Measurements from ENCODE around the gene OPA3. TPM values are rescaled to one million over a fixed set of nuclear protein-coding genes. Genes with fewer than 3 reads are reported as not detected.

OPA3 gene
- total and polyA plus RNA-seq, 12 donors = 10.2 to 27.9 (median 23.5) TPM

- H3K27me3 ChIP-seq = peaks cover 0 to 20% (median 15%) of the 10 kb centered on the region in 7 donors
- no peaks in the 10 kb centered on the region for H3K9me3 ChIP-seq
- no peak for TF ChIP-seq CTCF (IDR thresholded peaks at IDR 0.05)
- H3K36me3 ChIP-seq = peaks cover 0 to 39% (median 0%) of the 10 kb centered on the region in 9 donors
- H3K4me1 ChIP-seq = peaks cover 0 to 35% (median 18%) of the 10 kb centered on the region in 9 donors
- WGBS, 2 donors = 67 to 76% methylated on average over 4 of the region's 4 CpGs
- H3K4me3 ChIP-seq = no peak overlapping the region
- intact Hi-C loops (cut with DNase I) = loop anchor here in 3 of 10 donors (10.0 kb wide), 1 partner anchor 57 kb away; no protein-coding TSS in a partner anchor
- peak overlapping the region in 5 of 10 donors; percentile 4 to 69 (median 7) for H3K27ac ChIP-seq
- DNase-seq (no peak), ATAC-seq (no peak)
These were observed 3.3 kb upstream of the OPA3 start for GRCh38 chr19:45587873-45588272.

GRCh38 chr19:45585158-45585577 is 566 bp upstream of the OPA3 start:
- Histone ChIP-seq H3K27me3 (peaks cover 0 to under 1% (median 0%) of the 10 kb centered on the region in 7 donors), H3K27ac (peak overlapping the region; percentile 84 to 99 (median 96)), H3K9me3 (no peaks in the 10 kb centered on the region), H3K4me1 (peaks cover 0 to 21% (median 15%) of the 10 kb centered on the region in 9 donors), H3K36me3 (peaks cover 0 to 24% (median 0%) of the 10 kb centered on the region in 9 donors), H3K4me3 (peak overlapping the region in 9 of 10 donors; percentile 45 to 78 (median 67))
- intact Hi-C loops (cut with DNase I) = loop anchor here in 3 of 10 donors (10.0 kb wide), 1 partner anchor 60 kb away; no protein-coding TSS in a partner anchor
- 23 to 28% methylated on average over 7 of the region's 7 CpGs for WGBS, 2 donors
- DNase-seq = no peak
- no peak for ATAC-seq
- TF ChIP-seq CTCF (IDR thresholded peaks at IDR 0.05) = no peak

- intact Hi-C loops (cut with DNase I) = loop anchor here in 3 of 10 donors (10.0 kb wide), 1 partner anchor 63 kb away; no protein-coding TSS in a partner anchor
- H3K27me3 ChIP-seq = no peaks in the 10 kb centered on the region
- H3K9me3 ChIP-seq = no peaks in the 10 kb centered on the region
- H3K4me1 ChIP-seq = peaks cover 7 to 47% (median 32%) of the 10 kb centered on the region in 9 donors
- ATAC-seq (no peak), DNase-seq (no peak)
- H3K27ac ChIP-seq = no peak overlapping the region
- no peak overlapping the region for H3K4me3 ChIP-seq
- TF ChIP-seq CTCF (IDR thresholded peaks at IDR 0.05) = no peak
- 94 to 95% methylated on average over 7 of the region's 7 CpGs for WGBS, 2 donors
- peaks cover 0 to 13% (median 0%) of the 10 kb centered on the region in 9 donors for H3K36me3 ChIP-seq
These were observed 3.0 kb downstream of the OPA3 start for GRCh38 chr19:45581576-45581975.

- Histone ChIP-seq H3K36me3 (peaks cover 0 to 13% (median 0%) of the 10 kb centered on the region in 9 donors), H3K4me1 (peaks cover 6 to 62% (median 27%) of the 10 kb centered on the region in 9 donors), H3K27me3 (no peaks in the 10 kb centered on the region), H3K9me3 (no peaks in the 10 kb centered on the region), H3K27ac (peak overlapping the region in 8 of 10 donors; percentile 19 to 80 (median 48)), H3K4me3 (no peak overlapping the region)
- 43 to 49% methylated on average over 5 of the region's 5 CpGs for WGBS, 2 donors
- TF ChIP-seq CTCF (IDR thresholded peaks at IDR 0.05) = no peak
- ATAC-seq = peak in 3 of 8 donors; percentile 19 to 38 (median 21)
- intact Hi-C loops (cut with DNase I) = loop anchor here in 1 of 10 donors (5.0 kb wide), 1 partner anchor 72 kb away; the partner anchor contains the start of gene VASP
- DNase-seq = no peak
These were observed 5.7 kb downstream of the OPA3 start for GRCh38 chr19:45578861-45579260.

All from heart right ventricle (tissue), 16 donors.